GM12892 (cell line): ENCODE measurements around the gene WDR35.

Experiments
- POLR2A ChIP-seq: IDR thresholded peaks from 2 replicates; pipeline ENCODE4 v1.6.1; 2011; ENCODE audit warnings: low read depth, low read length, control low read depth
- POLR2AphosphoS5 ChIP-seq: IDR thresholded peaks from 2 replicates; pipeline ENCODE4 v1.6.1; 2011; ENCODE audit warnings: low read depth, low read length, control low read depth
- TAF1 ChIP-seq: IDR thresholded peaks from 2 replicates; pipeline ENCODE4 v1.6.1; 2011; ENCODE audit warnings: low read depth, mild to moderate bottlenecking, control low read depth, low read length, borderline replicate concordance

DNA sequence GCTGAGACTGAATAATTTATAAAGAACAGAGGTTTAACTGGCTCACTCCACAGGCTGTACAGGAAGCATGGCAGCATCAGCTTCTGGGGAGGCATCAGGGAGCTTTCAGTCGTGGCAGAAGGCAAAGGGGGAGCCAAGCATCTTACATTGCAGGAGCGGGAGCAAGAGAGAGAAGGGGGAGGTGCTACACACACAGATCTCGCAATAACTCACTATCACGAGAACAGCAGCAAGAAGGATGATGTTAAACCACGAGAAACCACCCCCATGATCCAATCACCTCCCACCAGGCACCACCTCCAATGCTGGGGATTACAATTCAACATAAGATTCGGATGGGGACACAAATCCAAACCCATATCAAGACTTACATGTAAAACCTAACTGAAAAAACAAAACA, 40.3 kb upstream of the WDR35 start:
- TF ChIP-seq TAF1 (no peak), POLR2AphosphoS5 (no peak), POLR2A (no peak)
